ENCODE results near the gene ZBTB5.

Gene ZBTB5

GRCh38 chr9:37433867-37434371 lies 31.3 kb downstream of the ZBTB5 start:
- TF ChIP-seq PKNOX1 (IDR thresholded peaks at IDR 0.05), result no peak
- TF ChIP-seq HDGF (IDR thresholded peaks at IDR 0.05; ENCODE audit: borderline replicate concordance), result no peak
- no peak for TF ChIP-seq CTBP1 (IDR thresholded peaks at IDR 0.05; ENCODE audit: borderline replicate concordance)
- TF ChIP-seq L3MBTL2 (conservative IDR thresholded peaks at IDR 0.05), result no peak
- no peak for TF ChIP-seq SUZ12 (IDR thresholded peaks at IDR 0.05)
- no peak for TF ChIP-seq FOXK2 (IDR thresholded peaks at IDR 0.05)
- TF ChIP-seq ARNT (IDR thresholded peaks at IDR 0.05), result no peak
- no peak for TF ChIP-seq FOXM1 (IDR thresholded peaks at IDR 0.05; ENCODE audit: borderline replicate concordance)
- TF ChIP-seq LEF1 (IDR thresholded peaks at IDR 0.05; ENCODE audit: borderline replicate concordance), result no peak
- no peak for TF ChIP-seq BHLHE40 (IDR thresholded peaks at IDR 0.05; ENCODE audit: borderline replicate concordance)
- no peak for TF ChIP-seq FOXA1 (IDR thresholded peaks at IDR 0.05)
- no peak for TF ChIP-seq ZNF384 (IDR thresholded peaks at IDR 0.05)
- no peak for TF ChIP-seq SP1 (IDR thresholded peaks at IDR 0.05)
- no peak for TF ChIP-seq NFRKB (IDR thresholded peaks at IDR 0.05)
- no peak for TF ChIP-seq ELF4 (IDR thresholded peaks at IDR 0.05)
- no peak for TF ChIP-seq TARDBP (IDR thresholded peaks at IDR 0.05)
- ChIA-PET CTCF (interaction anchor here (0.6 kb wide), 1 partner anchor 900 kb away, joined by 3 read pairs; no protein-coding TSS in a partner anchor), POLR2A (interaction anchor here (0.6 kb wide), 1 partner anchor 141 kb away, joined by 3 read pairs; no protein-coding TSS in a partner anchor)
- no peak for DNase-seq (ENCODE audit: extremely low spot score)

- CTCF ChIA-PET, result no interaction called here
- TF ChIP-seq HDGF (IDR thresholded peaks at IDR 0.05; ENCODE audit: borderline replicate concordance) (no peak), SP1 (IDR thresholded peaks at IDR 0.05) (no peak), CTBP1 (IDR thresholded peaks at IDR 0.05; ENCODE audit: borderline replicate concordance) (no peak), ZNF384 (IDR thresholded peaks at IDR 0.05) (no peak), ARNT (IDR thresholded peaks at IDR 0.05) (no peak), LEF1 (IDR thresholded peaks at IDR 0.05; ENCODE audit: borderline replicate concordance) (no peak), FOXM1 (IDR thresholded peaks at IDR 0.05; ENCODE audit: borderline replicate concordance) (no peak), FOXA1 (IDR thresholded peaks at IDR 0.05) (no peak), BHLHE40 (IDR thresholded peaks at IDR 0.05; ENCODE audit: borderline replicate concordance) (no peak), L3MBTL2 (conservative IDR thresholded peaks at IDR 0.05) (no peak), TARDBP (IDR thresholded peaks at IDR 0.05) (no peak), NFRKB (IDR thresholded peaks at IDR 0.05) (no peak), FOXK2 (IDR thresholded peaks at IDR 0.05) (no peak), SUZ12 (IDR thresholded peaks at IDR 0.05) (no peak), PKNOX1 (IDR thresholded peaks at IDR 0.05) (no peak), ELF4 (IDR thresholded peaks at IDR 0.05) (no peak)
- POLR2A ChIA-PET, result no interaction called here
- DNase-seq (ENCODE audit: extremely low spot score), result no peak
Measured at GRCh38 chr9:37432020-37432419, 33.2 kb downstream of the ZBTB5 start.

- CTCF ChIA-PET, result no interaction called here
- POLR2A ChIA-PET, result interaction anchor here (0.8 to 1.3 kb wide), 2 partner anchors 9 to 34 kb away, joined by 3 read pairs; partner anchors contain the start of genes GRHPR and ZBTB5
- no peak for TF ChIP-seq CTBP1 (IDR thresholded peaks at IDR 0.05; ENCODE audit: borderline replicate concordance)
- TF ChIP-seq BHLHE40 (IDR thresholded peaks at IDR 0.05; ENCODE audit: borderline replicate concordance), result no peak
- TF ChIP-seq ZNF384 (IDR thresholded peaks at IDR 0.05), result no peak
- TF ChIP-seq ARNT (IDR thresholded peaks at IDR 0.05), result no peak
- no peak for TF ChIP-seq PKNOX1 (IDR thresholded peaks at IDR 0.05)
- no peak for TF ChIP-seq FOXA1 (IDR thresholded peaks at IDR 0.05)
- TF ChIP-seq NFRKB (IDR thresholded peaks at IDR 0.05), result no peak
- no peak for TF ChIP-seq SUZ12 (IDR thresholded peaks at IDR 0.05)
- DNase-seq (ENCODE audit: extremely low spot score), result no peak
Measured at GRCh38 chr9:37430841-37431597, 34.2 kb downstream of the ZBTB5 start.

- DNase-seq (ENCODE audit: extremely low spot score), result no peak
- TF ChIP-seq ZNF384 (IDR thresholded peaks at IDR 0.05) (no peak), HDGF (IDR thresholded peaks at IDR 0.05; ENCODE audit: borderline replicate concordance) (no peak), FOXA1 (IDR thresholded peaks at IDR 0.05) (no peak), BHLHE40 (IDR thresholded peaks at IDR 0.05; ENCODE audit: borderline replicate concordance) (no peak), PKNOX1 (IDR thresholded peaks at IDR 0.05) (no peak), CTBP1 (IDR thresholded peaks at IDR 0.05; ENCODE audit: borderline replicate concordance) (no peak), ELF4 (IDR thresholded peaks at IDR 0.05) (no peak), SP1 (IDR thresholded peaks at IDR 0.05) (no peak), TARDBP (IDR thresholded peaks at IDR 0.05) (no peak), SUZ12 (IDR thresholded peaks at IDR 0.05) (no peak), FOXK2 (IDR thresholded peaks at IDR 0.05) (no peak), NFRKB (IDR thresholded peaks at IDR 0.05) (no peak), L3MBTL2 (conservative IDR thresholded peaks at IDR 0.05) (no peak), LEF1 (IDR thresholded peaks at IDR 0.05; ENCODE audit: borderline replicate concordance) (no peak), FOXM1 (IDR thresholded peaks at IDR 0.05; ENCODE audit: borderline replicate concordance) (no peak)
- CTCF ChIA-PET, result no interaction called here
- POLR2A ChIA-PET, result no interaction called here
Measured at GRCh38 chr9:37429441-37430285, 35.6 kb downstream of the ZBTB5 start.
